ENCODE data around the gene SLC22A23. TPM values are rescaled to one million over a fixed set of nuclear protein-coding genes. Genes with fewer than 3 reads are reported as not detected.

SLC22A23 gene
- total and polyA plus RNA-seq, 4 donors = 4.9 to 45.4 (median 19.7) TPM

GRCh38 chr6:3358413-3359100 is 98.3 kb downstream of the SLC22A23 start:
- Histone ChIP-seq H3K9me3 (ENCODE audit: control insufficient read depth in 4 of 4, low read length in 3 of 4) (no peaks in the 10 kb centered on the region), H3K27me3 (ENCODE audit: control insufficient read depth in 4 of 4, insufficient read depth in 4 of 4, low read length in 3 of 4) (no peaks in the 10 kb centered on the region), H3K36me3 (ENCODE audit: control insufficient read depth in 4 of 4, insufficient read depth in 3 of 4, low read depth in 1 of 4, low read length in 3 of 4) (no peaks in the 10 kb centered on the region), H3K4me3 (ENCODE audit: low read depth in 1 of 3, low read length in 3 of 3) (no peak overlapping the region), H3K9ac (ENCODE audit: low read depth in 1 of 2, low read length in 2 of 2) (no peak overlapping the region), H3K4me1 (ENCODE audit: control insufficient read depth in 4 of 4, insufficient read depth in 4 of 4, low read length in 3 of 4) (peaks cover 7 to 54% (median 35%) of the 10 kb centered on the region in 4 donors), H3K27ac (ENCODE audit: low read depth in 1 of 2, low read length in 2 of 2) (no peak overlapping the region)
- WGBS = 95% methylated on average over 14 of the region's 14 CpGs
- TF ChIP-seq EGR1 (IDR thresholded peaks at IDR 0.05; ENCODE audit: low read depth in 2 of 2) (no peak), SP1 (IDR thresholded peaks at IDR 0.05) (no peak)
- DNase-seq (ENCODE audit: low spot score) = no peak

- Histone ChIP-seq H3K27me3 (ENCODE audit: control insufficient read depth in 4 of 4, insufficient read depth in 4 of 4, low read length in 3 of 4) (no peaks in the 10 kb centered on the region), H3K4me1 (ENCODE audit: control insufficient read depth in 4 of 4, insufficient read depth in 4 of 4, low read length in 3 of 4) (peaks cover 7 to 54% (median 35%) of the 10 kb centered on the region in 4 donors), H3K9ac (ENCODE audit: low read depth in 1 of 2, low read length in 2 of 2) (peak overlapping the region in 1 of 2 donors; percentile 16), H3K9me3 (ENCODE audit: control insufficient read depth in 4 of 4, low read length in 3 of 4) (no peaks in the 10 kb centered on the region), H3K4me3 (ENCODE audit: low read depth in 1 of 3, low read length in 3 of 3) (no peak overlapping the region), H3K27ac (ENCODE audit: low read depth in 1 of 2, low read length in 2 of 2) (peak overlapping the region; percentile 82 to 91), H3K36me3 (ENCODE audit: control insufficient read depth in 4 of 4, insufficient read depth in 3 of 4, low read depth in 1 of 4, low read length in 3 of 4) (no peaks in the 10 kb centered on the region)
- 76% methylated on average over 6 of the region's 6 CpGs for WGBS
- no peak for TF ChIP-seq SP1 (IDR thresholded peaks at IDR 0.05)
- no peak for TF ChIP-seq YY1 (IDR thresholded peaks at IDR 0.05)
- TF ChIP-seq HNF4G (IDR thresholded peaks at IDR 0.05) = no peak
- no peak for TF ChIP-seq RAD21 (IDR thresholded peaks at IDR 0.05)
- no peak for TF ChIP-seq REST (IDR thresholded peaks at IDR 0.05)
- TF ChIP-seq RXRA (IDR thresholded peaks at IDR 0.05) = no peak
- TF ChIP-seq ZBTB33 (IDR thresholded peaks at IDR 0.05) = no peak
- no peak for TF ChIP-seq CTCF (IDR thresholded peaks at IDR 0.05; ENCODE audit: low read depth, low read length, missing input control)
- no peak for TF ChIP-seq FOXA2 (IDR thresholded peaks at IDR 0.05)
- DNase-seq (ENCODE audit: low spot score) = no peak
Observed at GRCh38 chr6:3357678-3358077, 99.2 kb downstream of the SLC22A23 start.
